DMS53 treated with DMSO at 0.1 percent for 48 hours (cell line): Measurements from ENCODE around the gene C1R.
"Not testable (repeated sequence)": the region's sequence is repeated elsewhere in the genome, so short reads cannot be mapped to it uniquely, and the experiment has no call there.

Experiments used
- DNase-seq: peaks from one replicate; lab custom pipeline; 2025; ENCODE audit not compliant: unreplicated experiment; lab: John Stamatoyannopoulos, UW

C1R gene

DNA sequence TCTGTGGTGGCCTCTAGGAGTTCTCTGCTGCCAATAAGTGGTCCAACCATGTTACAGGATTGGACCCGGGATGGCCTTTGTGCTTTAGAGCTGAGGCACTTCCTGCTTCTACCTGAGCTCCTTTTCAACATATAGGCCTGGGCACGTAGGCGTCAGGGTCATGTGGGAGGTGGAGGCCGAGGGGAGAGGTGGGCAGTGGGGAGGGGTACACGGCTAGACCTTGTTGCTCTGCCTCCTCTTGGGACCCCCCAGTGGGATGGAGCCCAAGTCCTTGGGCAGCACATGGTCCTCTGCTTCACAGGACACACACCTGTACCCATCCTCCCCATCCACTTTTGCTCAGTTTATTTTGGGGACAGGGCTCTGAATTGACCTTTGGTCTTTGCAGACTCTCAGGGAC lies 29.1 kb upstream of the C1R start:
- DNase-seq, result no peak

GRCh38 chr12:7120166-7120565 lies 27.9 kb upstream of the C1R start:
- DNase-seq, result no peak

DNA sequence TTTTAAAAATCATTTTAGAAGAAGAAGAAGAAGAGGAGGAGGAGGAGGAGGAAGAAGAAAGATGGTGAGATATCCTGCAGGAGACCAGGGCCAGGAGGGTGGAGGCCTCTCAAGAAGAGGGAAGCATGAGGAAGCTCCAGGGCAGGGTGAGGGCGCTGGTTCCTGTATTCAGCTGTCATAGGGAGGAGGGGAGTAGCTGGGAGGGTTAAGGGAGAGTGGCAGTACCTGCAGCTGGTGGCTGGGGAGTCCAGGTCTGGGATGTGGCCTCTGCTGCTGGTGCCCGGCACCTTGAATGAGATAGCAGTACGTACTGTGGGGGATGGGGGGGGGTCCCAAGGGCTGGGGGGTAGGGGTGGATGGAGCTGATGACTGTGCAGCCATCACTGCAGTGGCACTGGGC lies 26.6 kb upstream of the C1R start:
- no peak for DNase-seq

DNA sequence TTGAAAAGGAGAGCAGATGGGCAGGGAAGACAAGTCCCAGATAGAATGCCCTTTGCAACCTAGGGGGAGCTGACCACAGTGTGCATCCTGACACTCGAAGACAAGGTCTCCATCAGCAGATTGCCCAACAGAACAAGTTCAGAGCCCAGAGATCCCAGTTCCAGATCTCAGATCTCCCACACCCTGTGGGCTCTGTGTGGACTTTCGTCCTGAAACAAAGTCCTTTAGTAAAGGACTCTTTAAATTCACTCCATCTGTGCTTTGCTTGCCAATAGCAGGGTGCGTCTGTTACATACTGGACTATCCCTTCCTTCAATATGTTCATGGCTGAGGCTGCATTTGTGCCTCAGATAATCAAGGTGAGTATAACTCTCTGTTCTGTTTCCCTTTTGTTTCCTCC lies 25.4 kb upstream of the C1R start:
- no peak for DNase-seq

- no peak for DNase-seq
Measured at GRCh38 chr12:7116916-7117315, 24.7 kb upstream of the C1R start.

- DNase-seq, result no peak
Measured at GRCh38 chr12:7116196-7116595, 24.0 kb upstream of the C1R start.

- no peak for DNase-seq
Measured at GRCh38 chr12:7114851-7115250, 22.6 kb upstream of the C1R start.

DNA sequence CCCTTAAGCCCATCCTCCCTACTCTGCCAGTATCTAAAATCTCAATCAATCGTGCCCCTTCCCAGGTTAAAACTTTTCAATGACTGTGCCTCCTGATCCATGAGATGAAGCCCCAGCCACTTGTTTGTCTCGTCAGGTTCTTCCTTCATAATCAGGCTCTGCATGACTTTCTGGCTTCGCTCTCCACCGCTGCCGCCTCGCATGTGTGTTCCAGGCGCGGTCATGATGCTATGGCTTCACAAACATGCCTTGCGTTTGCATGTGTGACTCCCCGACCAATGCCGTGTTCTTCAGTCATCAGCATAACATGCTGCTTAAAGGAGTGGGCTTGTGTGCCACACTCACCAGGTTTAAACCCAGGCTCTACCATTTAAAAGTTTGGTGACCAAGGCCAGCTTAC lies 21.8 kb upstream of the C1R start:
- DNase-seq, result no peak

DNA sequence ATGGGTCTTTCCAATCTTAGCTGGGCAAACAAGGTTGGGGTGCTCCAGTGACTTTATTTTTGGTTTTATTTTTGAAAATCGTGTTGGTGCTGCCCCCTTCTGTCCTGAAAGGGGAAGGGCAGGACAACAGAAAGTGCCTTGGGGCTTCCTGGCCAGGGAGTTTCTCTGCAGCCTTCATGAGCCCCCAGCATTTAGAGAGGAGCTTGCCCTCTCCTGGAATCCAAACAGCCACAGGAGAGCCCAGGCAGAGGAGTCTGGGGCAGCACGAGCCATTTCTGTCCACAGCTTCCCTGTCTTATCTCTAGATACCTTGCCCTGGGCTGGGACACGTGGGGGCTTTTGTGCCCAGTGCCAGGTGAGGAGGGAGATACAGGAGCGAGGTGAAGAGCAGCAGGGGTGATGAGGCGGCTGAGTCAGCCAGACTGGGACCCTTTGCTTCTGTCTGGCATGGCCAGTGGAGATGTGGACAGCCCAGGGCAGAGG lies 21.2 kb upstream of the C1R start:
- peak; percentile 46 for DNase-seq

GRCh38 chr12:7112041-7112440 lies 19.8 kb upstream of the C1R start:
- no peak for DNase-seq

- no peak for DNase-seq
Measured at GRCh38 chr12:7110661-7111060, 18.4 kb upstream of the C1R start.

GRCh38 chr12:7109572-7109920 lies 17.3 kb upstream of the C1R start:
- no peak for DNase-seq

DNA sequence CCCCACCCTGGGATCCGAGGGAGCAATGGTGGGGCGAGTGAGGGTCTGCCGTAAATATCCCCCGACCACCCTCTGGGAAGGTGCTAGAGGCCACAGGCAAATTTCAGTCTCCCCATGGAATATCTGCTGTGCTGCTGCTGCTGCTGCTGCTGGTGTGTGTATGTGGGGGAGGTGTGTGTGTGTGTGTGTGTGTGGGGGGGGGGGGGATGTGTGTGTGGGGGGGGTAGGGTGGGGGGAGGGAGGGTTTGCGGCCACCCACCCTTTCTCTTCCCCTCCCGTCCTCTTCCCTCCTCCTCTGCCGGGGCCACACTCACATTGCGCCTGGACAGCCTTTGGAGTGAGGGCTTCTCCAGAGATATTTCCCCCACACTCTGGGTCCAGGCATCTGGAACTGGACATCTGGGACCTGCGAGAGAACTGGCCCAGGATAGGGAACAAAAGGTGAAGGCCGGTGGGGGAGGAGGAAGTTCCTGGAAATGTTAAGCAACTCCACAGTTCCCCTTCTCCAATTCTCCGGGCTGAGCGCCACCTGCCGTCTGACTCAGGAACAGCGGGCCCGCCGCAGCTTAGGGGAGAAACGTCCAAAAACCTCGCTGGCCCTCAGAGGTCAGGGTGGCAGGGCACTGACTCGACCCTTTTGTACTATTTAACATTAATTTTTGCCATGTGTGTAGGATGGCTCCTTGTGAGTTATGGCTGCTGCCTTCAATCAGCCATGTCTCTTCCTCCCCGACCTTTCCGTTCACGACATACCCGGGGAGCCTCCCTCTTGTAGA lies 16.7 kb upstream of the C1R start, which contains the start of gene C1RL:
TSS of gene C1RL (minus strand) at position 419 of the 776 bp plus-strand sequence. CDS start at position 385, 34 bp downstream.
- peak; percentile 94 for DNase-seq

- DNase-seq, result peak; percentile 71
Measured at GRCh38 chr12:7108003-7108795, 16.0 kb upstream of the C1R start.

DNA sequence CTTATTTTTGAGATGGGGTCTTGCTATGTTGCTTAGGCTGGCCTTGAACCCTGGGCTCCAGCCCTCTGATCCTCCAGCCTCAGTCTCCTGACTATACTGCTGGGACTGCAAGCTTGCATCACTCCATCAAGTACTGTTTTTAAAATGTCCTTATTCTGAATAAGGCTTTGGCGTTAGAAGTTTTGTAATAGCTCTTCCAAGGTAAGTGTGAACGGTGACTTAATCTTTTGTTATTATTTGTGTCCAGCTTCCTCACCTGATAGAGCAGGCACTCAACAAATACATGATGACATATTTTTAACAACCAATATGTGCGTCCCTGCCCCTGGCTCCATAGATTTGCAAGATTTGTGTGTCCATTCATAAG lies 15.4 kb upstream of the C1R start:
- DNase-seq, result peak; percentile 19

GRCh38 chr12:7107181-7107580 lies 14.9 kb upstream of the C1R start:
- DNase-seq, result not testable (repeated sequence)

DNA sequence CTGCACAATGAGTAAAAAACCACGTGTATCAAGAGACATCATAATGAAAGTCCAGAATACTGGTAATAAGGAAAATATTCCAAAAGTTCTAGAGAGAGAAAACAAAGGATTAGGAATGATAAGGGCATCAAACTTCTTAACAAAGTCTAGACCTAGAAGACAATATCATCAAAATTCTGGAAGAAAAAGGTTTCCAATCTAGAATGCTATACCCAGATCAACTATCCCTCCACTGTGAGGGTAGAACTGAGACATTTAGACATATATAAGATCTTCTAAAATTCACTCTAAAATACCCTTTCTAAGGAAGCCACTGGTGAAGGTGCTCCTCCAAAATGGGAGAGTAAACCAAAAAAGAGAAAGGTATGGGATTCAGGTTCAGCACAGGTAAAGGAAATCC lies 13.8 kb upstream of the C1R start:
- no peak for DNase-seq

GRCh38 chr12:7103837-7104584 lies 11.8 kb upstream of the C1R start:
- DNase-seq, result no peak

DNA sequence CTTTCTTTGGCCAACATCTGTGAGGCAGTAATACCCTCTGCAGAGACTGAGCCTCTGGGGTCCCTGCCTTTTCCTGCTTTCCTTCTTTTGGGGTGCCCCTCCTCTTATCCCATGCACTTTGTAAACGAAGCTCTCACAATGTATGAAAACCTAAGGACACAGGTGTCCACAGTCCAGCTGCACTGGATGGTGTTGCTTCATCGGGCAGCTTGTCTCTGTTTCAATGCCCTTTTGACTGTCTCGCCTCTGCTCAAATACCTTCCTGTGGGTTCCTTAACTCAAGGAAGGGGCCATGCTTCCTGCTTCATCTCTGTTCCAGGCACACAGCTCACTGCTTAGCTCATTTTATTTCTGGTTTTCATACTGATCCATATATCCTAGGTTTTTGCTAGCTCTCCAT lies 10.3 kb upstream of the C1R start:
- no peak for DNase-seq

DNA sequence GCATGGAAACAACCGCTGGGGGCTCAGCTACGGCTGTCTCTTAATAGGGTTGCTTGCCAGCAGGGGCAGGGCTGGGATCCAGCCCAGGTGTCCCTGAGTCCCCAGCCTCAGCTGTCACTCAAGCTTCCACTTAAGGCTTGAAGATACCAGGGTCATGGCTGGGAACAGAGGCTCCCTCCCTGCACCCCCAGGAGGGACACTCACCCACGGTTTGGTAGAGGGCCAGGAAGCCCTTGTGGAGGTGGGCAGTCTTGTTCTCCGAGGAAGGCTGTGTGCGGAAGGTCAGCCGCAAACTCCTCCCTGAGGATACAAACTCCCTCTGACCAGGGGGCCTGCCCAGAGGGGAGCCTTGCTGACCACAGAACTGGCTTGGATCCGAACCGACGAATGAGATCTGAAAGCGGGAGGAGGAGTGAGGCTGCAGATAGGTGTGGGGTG lies 9.5 kb upstream of the C1R start:
- no peak for DNase-seq

DNA sequence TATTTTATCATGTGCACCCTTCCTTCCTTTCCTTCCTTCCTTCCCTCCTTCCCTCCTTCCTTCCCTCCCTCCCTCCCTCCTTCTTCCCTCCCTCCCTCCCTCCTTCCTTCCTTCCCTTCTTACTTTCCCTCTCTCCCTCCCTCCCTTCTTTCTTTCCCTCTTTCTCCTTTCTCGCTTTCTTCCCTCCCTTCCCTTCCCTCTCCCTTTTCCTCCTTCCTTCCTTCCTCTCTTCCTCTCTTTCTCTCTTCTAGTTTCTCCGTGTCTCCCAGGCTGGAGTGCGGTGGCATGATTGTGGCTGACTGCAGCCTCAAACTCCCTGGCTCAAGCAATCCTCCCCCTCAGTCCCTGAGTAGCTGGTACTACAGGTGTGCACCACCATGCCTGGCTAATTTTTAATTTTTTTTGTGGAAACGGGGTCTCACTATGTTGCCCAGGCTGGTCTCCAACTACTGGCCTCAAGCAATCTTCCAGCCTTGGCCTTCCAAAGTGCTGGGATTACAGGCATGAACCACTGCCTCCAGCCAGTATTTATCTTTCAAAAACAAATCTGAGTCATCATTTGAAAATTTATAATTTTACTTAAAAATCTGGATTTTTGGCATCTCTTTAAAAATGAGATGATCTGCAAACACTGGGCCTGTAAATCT lies 8.9 kb upstream of the C1R start:
- DNase-seq, result no peak
